Activated CD8-positive, alpha-beta memory T cell treated with anti-CD3 and anti-CD28 coated beads for 4 hours (primary cell): ENCODE results near the gene UTS2R.
"Not testable (repeated sequence)": the region's sequence is repeated elsewhere in the genome, so short reads cannot be mapped to it uniquely, and the experiment has no call there.

Experiments used
- DNase-seq, 2 donors: peaks; one replicate each; pipeline ENCODE4 v3.0.0-alpha.2; 2020; ENCODE audit warnings: low read depth in 2 of 2

Gene UTS2R

GRCh38 chr17:82408288-82408937, 36.8 kb downstream of the UTS2R start:
- no peak for DNase-seq

- no peak for DNase-seq
These were observed 37.4 kb downstream of the UTS2R start for GRCh38 chr17:82408938-82409318.

GRCh38 chr17:82410014-82410716, 38.6 kb downstream of the UTS2R start:
- no peak for DNase-seq

- no peak for DNase-seq
These were observed 40.0 kb downstream of the UTS2R start for GRCh38 chr17:82411396-82412053.

GRCh38 chr17:82412081-82412480, 40.5 kb downstream of the UTS2R start:
- not testable (repeated sequence) for DNase-seq

- DNase-seq: no peak
These were observed 41.3 kb downstream of the UTS2R start for GRCh38 chr17:82412535-82413520.

- peak; percentile 47 to 54 for DNase-seq
These were observed 43.1 kb downstream of the UTS2R start for GRCh38 chr17:82414548-82415281.

- DNase-seq: no peak
These were observed 43.8 kb downstream of the UTS2R start for GRCh38 chr17:82415336-82415735.

- DNase-seq: no peak
These were observed 44.2 kb downstream of the UTS2R start for GRCh38 chr17:82415786-82416185.

- no peak for DNase-seq
These were observed 44.7 kb downstream of the UTS2R start for GRCh38 chr17:82416264-82416663.

GRCh38 chr17:82416771-82417170, 45.2 kb downstream of the UTS2R start:
- DNase-seq: no peak

- peak; percentile 58 to 70 for DNase-seq
These were observed 46.7 kb downstream of the UTS2R start, which contains the start of the genes HEXD and OGFOD3 for GRCh38 chr17:82418001-82418986. Gene HEXD, plus strand, starts transcription at chr17:82418347. Its CDS starts 1,453 bp downstream, at chr17:82419800. Gene OGFOD3, minus strand, starts transcription at chr17:82418586. Its CDS starts 101 bp downstream, at chr17:82418485.

GRCh38 chr17:82419540-82419939, 48.0 kb downstream of the UTS2R start:
- DNase-seq: no peak

- peak in 1 of 2 donors; percentile 14 for DNase-seq
These were observed 52.7 kb downstream of the UTS2R start for GRCh38 chr17:82424001-82424862.

GRCh38 chr17:82424863-82425159, 53.2 kb downstream of the UTS2R start:
- DNase-seq: no peak
